IPS DF 6.9 (cell line): ENCODE results near the gene PARP14.
"Not testable (repeated sequence)": the region's sequence is repeated elsewhere in the genome, so short reads cannot be mapped to it uniquely, and the experiment has no call there.

Source experiments
- DNase-seq: peaks from one replicate; pipeline ENCODE4 v3.0.0-alpha.2; 2013; ENCODE audit warnings: low read depth, low spot score
- H3K27ac ChIP-seq: one replicate; pipeline ENCODE4 v1.5.1; 2013; ENCODE audit warnings: low read length, control low read depth
- H3K27me3 ChIP-seq: 2 replicates; pipeline ENCODE4 v1.6.1; 2013; ENCODE audit warnings: mild to moderate bottlenecking, low read length; ENCODE audit not compliant: control insufficient read depth, insufficient read depth
- H3K36me3 ChIP-seq: 2 replicates; pipeline ENCODE4 v1.6.1; 2013; ENCODE audit warnings: low read length; ENCODE audit not compliant: control insufficient read depth, insufficient read depth
- H3K4me1 ChIP-seq: 2 replicates; pipeline ENCODE4 v1.6.1; 2013; ENCODE audit warnings: low read length; ENCODE audit not compliant: control insufficient read depth, insufficient read depth
- H3K4me3 ChIP-seq: 2 replicates; pipeline ENCODE4 v1.5.1; 2013; ENCODE audit warnings: mild to moderate bottlenecking, low read length
- H3K9me3 ChIP-seq: 2 replicates; pipeline ENCODE4 v1.6.1; 2013; ENCODE audit warnings: low read length, inconsistent platforms; ENCODE audit not compliant: control insufficient read depth, insufficient read depth
- WGBS: extraction: QIAGEN DNeasy Blood & Tissue Kit; methylation state at CpG from one replicate; pipeline ENCODE4 v1.1.7; 2013; ENCODE audit warnings: mixed read lengths, missing lambda C conversion rate; ENCODE audit not compliant: insufficient read length, insufficient coverage; 5-methylcytosine and 5-hydroxymethylcytosine counted together

PARP14 gene

DNA sequence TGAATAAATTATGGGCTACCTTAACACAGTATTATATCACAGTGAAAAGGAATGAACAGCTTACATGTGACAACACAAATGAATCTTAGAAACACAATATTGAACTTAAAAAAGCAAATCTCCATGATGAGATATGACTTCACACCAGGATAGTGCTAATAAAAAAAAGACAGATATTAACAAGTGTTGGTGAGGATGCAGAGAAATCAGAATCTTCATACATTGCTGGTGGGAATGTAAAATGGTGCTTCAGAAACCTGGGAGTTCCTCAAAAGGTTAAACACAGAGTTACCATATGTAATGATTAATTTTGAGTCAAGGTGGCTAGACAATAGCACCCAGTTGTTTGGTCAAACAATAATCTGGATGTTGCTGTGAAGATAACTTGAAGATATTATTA is 61.6 kb downstream of the PARP14 start:
- no peak overlapping the region for H3K27ac ChIP-seq
- DNase-seq, result no peak
- no peaks in the 10 kb centered on the region for H3K9me3 ChIP-seq
- no peaks in the 10 kb centered on the region for H3K4me1 ChIP-seq
- H3K27me3 ChIP-seq, result no peaks in the 10 kb centered on the region
- no peaks in the 10 kb centered on the region for H3K36me3 ChIP-seq
- no peak overlapping the region for H3K4me3 ChIP-seq

DNA sequence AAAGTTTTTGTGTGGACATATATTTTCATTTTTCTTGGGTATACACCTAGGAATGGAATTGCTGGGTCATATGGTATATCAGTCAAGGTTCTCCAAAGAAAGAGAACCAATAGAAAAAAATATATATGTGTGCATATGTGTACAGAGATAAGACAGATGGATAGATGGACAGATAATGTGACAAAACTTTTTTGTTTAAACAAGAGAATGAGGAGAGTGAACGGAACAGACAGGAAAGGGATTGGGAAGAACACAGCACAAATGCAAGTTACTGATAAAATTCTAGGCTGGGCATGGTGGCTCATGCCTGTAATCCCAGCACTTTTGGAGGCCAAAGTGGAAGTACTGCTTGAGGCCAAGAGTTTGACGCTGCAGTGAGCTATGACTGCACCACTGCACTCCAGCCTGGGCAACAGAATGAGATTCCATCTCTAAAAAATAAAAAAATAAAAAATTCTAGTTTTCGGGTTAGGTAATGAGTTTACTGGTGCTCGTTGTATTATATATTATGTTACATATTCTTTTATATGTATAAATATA is 63.0 kb downstream of the PARP14 start:
- no peaks in the 10 kb centered on the region for H3K36me3 ChIP-seq
- H3K27ac ChIP-seq, result no peak overlapping the region
- H3K4me3 ChIP-seq, result no peak overlapping the region
- H3K9me3 ChIP-seq, result no peaks in the 10 kb centered on the region
- WGBS, result no CpG with 5 or more reads among the region's 4 CpGs
- no peak for DNase-seq
- no peaks in the 10 kb centered on the region for H3K4me1 ChIP-seq
- H3K27me3 ChIP-seq, result no peaks in the 10 kb centered on the region

DNA sequence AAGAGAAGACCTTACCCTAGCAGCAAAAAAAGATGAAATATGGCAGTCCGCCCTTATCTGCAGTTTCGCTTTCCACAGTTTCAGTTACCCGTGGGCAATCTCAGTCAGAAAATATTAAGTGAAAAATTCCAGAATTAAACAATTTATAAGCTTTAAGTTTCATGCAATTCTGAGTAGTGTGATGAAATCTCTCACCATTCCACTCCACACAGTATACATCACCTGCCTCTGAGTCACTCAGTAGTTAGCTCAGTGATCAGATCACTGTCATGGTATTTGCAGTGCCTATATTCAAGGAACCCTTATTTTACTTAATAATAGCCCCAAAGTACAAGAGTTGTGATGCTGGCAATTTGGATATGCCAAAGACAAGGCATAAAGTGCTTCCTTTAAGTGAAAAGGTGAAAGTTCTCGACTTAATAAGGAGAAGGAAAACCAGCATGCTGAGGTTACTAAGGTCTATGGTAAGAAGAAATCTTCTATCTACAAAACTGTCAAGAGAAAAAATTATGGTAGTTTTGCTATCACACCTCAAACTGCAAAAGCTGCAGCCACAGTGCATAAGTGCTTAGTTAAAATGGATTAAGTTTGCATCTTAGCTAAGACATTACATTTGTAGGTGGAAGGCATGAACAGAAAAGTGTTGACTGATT is 64.9 kb downstream of the PARP14 start:
- DNase-seq, result no peak
- Histone ChIP-seq H3K4me3 (no peak overlapping the region), H3K9me3 (no peaks in the 10 kb centered on the region), H3K27ac (no peak overlapping the region), H3K4me1 (no peaks in the 10 kb centered on the region), H3K36me3 (no peaks in the 10 kb centered on the region), H3K27me3 (no peaks in the 10 kb centered on the region)
- WGBS, result no CpG with 5 or more reads among the region's 4 CpGs

DNA sequence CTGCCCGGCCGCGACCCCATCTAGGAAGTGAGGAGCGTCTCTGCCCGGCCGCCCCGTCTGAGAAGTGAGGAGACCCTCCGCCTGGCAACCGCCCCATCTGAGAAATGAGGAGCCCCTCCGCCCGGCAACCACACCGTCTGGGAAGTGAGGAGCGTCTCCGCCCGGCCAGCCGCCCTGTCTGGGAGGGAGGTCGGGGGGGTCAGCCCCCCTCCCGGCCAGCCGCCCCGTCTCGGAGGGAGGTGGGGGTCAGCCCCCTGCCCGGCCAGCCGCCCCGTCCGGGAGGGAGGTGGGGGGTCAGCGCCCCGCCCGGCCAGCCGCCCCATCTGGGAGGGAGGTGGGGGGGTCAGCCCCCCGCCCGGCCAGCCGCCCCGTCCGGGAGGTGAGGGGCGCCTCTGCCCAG is 66.7 kb downstream of the PARP14 start:
- not testable (repeated sequence) for H3K36me3 ChIP-seq, DNase-seq, H3K9me3 ChIP-seq, H3K4me3 ChIP-seq, H3K4me1 ChIP-seq, H3K27ac ChIP-seq, H3K27me3 ChIP-seq
- WGBS, result no CpG with 5 or more reads among the region's 35 CpGs

DNA sequence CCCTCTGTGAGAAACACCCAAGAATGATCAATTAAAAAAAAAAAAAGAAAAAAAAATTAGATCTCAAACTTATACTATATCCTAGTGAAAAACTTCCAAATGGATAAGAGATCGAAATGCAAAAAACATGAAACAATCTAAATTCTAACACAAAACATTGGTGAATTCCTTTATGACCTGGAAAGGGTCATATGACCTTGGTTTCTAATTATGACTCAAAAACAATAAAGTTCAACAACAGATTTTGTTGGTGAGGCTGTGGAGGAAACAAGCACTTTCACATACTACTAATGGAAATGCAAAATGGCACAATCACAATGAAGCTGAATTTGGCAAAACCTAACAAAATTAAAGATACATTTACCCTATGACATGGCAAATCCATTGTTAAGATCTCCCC is 67.7 kb downstream of the PARP14 start:
- no CpG with 5 or more reads among the region's 1 CpG for WGBS
- Histone ChIP-seq H3K36me3 (no peaks in the 10 kb centered on the region), H3K27me3 (no peaks in the 10 kb centered on the region; the same call in 1 of the 2 replicates), H3K27ac (no peak overlapping the region), H3K4me3 (no peak overlapping the region), H3K4me1 (no peaks in the 10 kb centered on the region), H3K9me3 (no peaks in the 10 kb centered on the region)
- DNase-seq, result no peak

DNA sequence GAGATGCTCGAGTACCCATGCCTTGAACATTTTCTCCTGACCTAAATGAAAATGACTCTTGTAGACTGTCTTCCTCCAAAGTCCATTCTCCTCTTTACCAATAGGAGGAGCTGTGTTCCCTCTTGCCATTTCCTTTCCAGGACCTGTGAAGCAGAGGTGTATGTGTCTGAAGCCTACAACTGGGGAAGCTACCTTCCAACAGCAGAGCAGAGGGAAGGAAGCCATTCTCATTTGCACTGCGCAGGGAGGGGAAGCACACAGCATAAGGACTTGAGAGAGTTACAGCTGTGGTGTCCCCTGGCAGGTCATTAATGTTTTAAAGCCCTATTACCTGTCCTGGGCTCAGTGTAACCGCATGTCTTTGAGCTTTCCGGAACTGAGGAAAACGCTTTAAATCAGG is 74.3 kb downstream of the PARP14 start:
- H3K27ac ChIP-seq, result no peak overlapping the region
- no peak overlapping the region for H3K4me3 ChIP-seq
- peaks cover 3% of the 10 kb centered on the region; the same call in 1 of the 2 replicates for H3K36me3 ChIP-seq
- no CpG with 5 or more reads among the region's 5 CpGs for WGBS
- H3K9me3 ChIP-seq, result no peaks in the 10 kb centered on the region
- no peaks in the 10 kb centered on the region; the same call in 1 of the 2 replicates for H3K27me3 ChIP-seq
- peak; percentile 72 for DNase-seq
- H3K4me1 ChIP-seq, result no peaks in the 10 kb centered on the region

DNA sequence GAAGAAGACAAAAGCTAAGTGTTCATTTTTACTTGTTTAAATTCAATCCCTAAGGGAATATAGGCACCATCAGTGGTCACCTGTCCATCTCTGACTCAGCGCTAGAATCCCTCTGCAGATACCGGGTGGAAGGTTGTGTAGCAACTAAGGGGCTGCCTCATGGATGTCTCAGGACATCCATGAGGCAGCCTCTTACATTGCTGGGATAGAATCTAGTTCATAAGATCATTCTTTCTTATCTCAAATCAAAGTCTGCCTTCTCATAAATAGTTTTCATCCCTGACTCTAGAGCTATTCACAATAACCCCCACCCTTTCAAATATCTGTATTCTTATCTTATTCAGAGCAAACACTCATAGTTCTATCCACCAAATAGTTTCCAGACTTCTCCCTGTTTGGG is 74.9 kb downstream of the PARP14 start:
- WGBS, result no CpG with 5 or more reads among the region's 2 CpGs
- H3K4me3 ChIP-seq, result no peak overlapping the region
- peaks cover 3% of the 10 kb centered on the region; the same call in 1 of the 2 replicates for H3K36me3 ChIP-seq
- no peaks in the 10 kb centered on the region; the same call in 1 of the 2 replicates for H3K27me3 ChIP-seq
- H3K27ac ChIP-seq, result no peak overlapping the region
- DNase-seq, result no peak
- H3K4me1 ChIP-seq, result no peaks in the 10 kb centered on the region; the same call in 1 of the 2 replicates
- H3K9me3 ChIP-seq, result no peaks in the 10 kb centered on the region

DNA sequence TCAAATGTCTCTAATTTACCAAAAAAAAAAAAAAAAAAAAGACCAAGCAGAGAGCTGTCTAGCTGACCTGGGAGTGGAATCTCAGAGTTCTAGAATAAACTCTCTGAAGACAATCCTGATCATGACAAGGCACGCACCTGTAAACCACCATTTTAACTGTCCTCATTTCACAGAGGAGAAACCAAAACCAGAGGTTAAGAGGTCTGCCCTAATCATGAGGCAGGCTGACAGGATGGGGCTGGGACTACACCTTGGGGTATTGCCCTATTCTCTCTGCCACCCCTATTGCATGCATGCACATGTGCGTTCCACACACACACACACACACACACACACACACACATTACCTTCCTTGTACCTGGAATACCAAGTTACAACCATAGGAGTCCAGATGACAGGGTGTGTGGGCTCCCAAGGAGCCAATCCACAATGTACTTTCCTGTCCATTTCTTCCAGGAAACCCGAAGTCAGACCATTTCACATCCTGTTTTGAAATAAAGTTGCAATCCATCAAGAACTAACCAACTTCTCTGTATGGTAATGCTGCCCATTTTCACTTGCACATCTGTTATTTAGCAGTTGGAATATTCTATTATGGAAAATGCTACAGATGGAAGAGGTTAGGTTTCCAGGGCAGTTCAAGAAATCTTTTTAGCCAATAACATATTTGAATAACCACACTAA is 78.4 kb downstream of the PARP14 start:
- DNase-seq, result no peak
- Histone ChIP-seq H3K27me3 (no peaks in the 10 kb centered on the region), H3K4me1 (no peaks in the 10 kb centered on the region; the same call in 1 of the 2 replicates), H3K36me3 (peaks cover 3% of the 10 kb centered on the region; the same call in 1 of the 2 replicates), H3K9me3 (no peaks in the 10 kb centered on the region), H3K4me3 (no peak overlapping the region), H3K27ac (no peak overlapping the region)
- no CpG with 5 or more reads among the region's 3 CpGs for WGBS

DNA sequence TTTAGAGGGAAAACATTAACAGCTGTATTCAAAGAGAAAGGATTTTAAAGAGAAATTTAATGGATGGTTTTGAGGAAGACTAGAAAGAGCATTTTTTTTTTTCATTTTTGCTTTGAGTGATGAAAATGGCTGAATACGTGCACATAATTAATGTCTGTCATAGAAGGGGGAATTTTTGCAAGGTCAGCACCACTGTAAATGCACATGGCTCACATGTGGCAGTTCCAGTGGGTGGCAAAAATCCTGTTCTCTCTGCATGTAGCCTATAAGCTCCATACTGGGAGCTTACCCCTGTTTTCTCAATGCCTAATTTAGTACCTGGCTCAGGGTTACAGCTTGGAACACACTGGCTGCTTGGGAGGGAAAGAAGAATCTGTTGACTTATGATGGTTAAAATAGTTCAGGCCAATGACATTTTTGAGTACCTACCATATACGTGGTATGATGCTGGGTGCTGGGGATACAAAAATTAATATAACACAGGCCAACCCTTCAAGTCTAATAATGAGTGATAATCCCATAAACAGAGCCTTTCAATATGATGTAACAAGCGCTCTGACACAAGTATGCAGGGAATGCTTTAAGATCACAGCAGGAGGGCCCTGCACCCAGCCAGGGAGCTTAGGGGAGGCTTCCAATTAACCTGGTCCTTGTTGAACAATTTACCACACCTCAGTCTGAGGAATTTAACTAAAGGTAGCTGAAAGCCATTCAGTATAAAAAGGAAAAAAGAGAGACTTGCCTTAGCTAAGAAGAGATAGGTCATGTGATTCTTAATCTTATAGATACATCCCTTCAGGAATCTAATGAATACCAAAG is 80.0 kb downstream of the PARP14 start:
- Histone ChIP-seq H3K27me3 (no peaks in the 10 kb centered on the region), H3K4me3 (no peak overlapping the region), H3K36me3 (no peaks in the 10 kb centered on the region), H3K9me3 (no peaks in the 10 kb centered on the region), H3K4me1 (no peaks in the 10 kb centered on the region; the same call in 1 of the 2 replicates), H3K27ac (no peak overlapping the region)
- DNase-seq, result no peak
- no CpG with 5 or more reads among the region's 3 CpGs for WGBS

DNA sequence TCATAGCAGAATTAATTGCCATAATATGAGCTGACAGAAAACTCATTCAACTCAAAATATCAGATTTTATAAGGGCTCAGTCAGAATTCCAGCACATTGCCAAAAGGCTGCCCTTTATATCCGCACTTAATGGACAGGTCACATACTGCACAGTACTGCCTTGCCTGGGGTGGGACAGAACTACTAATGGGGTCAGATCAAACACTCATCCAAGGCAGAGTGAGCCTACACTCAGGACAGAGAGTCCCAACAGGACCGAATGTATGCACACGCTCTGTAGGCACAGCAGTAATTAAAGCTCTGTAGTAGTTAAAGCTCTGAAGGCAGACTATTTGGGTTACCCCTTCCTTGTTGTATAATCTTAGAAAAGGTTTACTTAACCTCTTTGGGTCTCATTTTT is 85.8 kb downstream of the PARP14 start:
- no peaks in the 10 kb centered on the region for H3K36me3 ChIP-seq
- H3K4me3 ChIP-seq, result no peak overlapping the region
- H3K27ac ChIP-seq, result no peak overlapping the region
- H3K9me3 ChIP-seq, result no peaks in the 10 kb centered on the region
- no peak for DNase-seq
- no peaks in the 10 kb centered on the region for H3K4me1 ChIP-seq
- no CpG with 5 or more reads among the region's 3 CpGs for WGBS
- H3K27me3 ChIP-seq, result no peaks in the 10 kb centered on the region
